ENCODE results near the gene PRADC1.

DNA sequence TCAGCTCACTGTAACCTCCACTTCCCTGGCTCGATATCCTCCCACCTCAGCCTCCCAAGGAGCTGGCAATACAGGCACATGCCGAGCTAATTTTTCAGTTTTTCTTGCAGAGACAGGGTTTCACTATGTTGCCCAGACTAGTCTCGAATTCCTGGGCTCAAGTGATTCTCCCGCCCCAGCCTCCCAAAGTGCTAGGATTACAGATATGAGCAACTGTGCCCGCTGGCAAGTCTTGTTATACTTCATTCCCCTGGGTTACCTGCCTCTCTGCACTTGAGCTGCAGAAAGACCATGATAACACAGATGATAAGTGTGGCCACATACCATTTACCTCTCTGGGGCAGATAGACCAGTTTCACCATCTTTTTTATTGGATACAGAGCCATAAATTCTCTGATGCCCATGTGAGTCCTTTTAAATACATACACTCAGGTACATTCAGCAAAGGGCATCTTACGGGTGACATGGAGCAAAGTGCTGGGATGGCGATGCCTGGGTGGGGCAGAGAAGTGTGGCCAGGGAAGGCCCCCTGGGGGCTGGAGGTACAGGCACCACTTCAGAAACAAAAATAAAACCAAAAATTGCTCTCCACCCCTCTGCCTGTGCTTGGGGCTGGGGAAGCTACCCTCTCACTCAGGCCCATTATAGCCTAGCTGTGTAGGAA lies 21.4 kb upstream of the PRADC1 start:
- TF ChIP-seq, protein P1, sequence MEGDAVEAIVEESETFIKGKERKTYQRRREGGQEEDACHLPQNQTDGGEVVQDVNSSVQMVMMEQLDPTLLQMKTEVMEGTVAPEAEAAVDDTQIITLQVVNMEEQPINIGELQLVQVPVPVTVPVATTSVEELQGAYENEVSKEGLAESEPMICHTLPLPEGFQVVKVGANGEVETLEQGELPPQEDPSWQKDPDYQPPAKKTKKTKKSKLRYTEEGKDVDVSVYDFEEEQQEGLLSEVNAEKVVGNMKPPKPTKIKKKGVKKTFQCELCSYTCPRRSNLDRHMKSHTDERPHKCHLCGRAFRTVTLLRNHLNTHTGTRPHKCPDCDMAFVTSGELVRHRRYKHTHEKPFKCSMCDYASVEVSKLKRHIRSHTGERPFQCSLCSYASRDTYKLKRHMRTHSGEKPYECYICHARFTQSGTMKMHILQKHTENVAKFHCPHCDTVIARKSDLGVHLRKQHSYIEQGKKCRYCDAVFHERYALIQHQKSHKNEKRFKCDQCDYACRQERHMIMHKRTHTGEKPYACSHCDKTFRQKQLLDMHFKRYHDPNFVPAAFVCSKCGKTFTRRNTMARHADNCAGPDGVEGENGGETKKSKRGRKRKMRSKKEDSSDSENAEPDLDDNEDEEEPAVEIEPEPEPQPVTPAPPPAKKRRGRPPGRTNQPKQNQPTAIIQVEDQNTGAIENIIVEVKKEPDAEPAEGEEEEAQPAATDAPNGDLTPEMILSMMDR (IDR thresholded peaks at IDR 0.05) = no peak
- no peak for TF ChIP-seq POLR2A (IDR thresholded peaks at IDR 0.05)

Data from tibial nerve (tissue), 3 donors.